ENCODE data around the gene LTB4R2.

LTB4R2 gene

GRCh38 chr14:24332268-24332993 is 22.5 kb downstream of the LTB4R2 start:
- Mint-ChIP-seq H3K4me1 (ENCODE audit: low read depth) (peaks cover 64% of the 10 kb centered on the region), H3K4me3 (peak overlapping the region; percentile 80), H3K27me3 (peaks cover 31% of the 10 kb centered on the region), H3K36me3 (ENCODE audit: low read depth) (peaks cover 6% of the 10 kb centered on the region), H3K9me3 (no peaks in the 10 kb centered on the region), H3K27ac (peak overlapping the region; percentile 12)

DNA sequence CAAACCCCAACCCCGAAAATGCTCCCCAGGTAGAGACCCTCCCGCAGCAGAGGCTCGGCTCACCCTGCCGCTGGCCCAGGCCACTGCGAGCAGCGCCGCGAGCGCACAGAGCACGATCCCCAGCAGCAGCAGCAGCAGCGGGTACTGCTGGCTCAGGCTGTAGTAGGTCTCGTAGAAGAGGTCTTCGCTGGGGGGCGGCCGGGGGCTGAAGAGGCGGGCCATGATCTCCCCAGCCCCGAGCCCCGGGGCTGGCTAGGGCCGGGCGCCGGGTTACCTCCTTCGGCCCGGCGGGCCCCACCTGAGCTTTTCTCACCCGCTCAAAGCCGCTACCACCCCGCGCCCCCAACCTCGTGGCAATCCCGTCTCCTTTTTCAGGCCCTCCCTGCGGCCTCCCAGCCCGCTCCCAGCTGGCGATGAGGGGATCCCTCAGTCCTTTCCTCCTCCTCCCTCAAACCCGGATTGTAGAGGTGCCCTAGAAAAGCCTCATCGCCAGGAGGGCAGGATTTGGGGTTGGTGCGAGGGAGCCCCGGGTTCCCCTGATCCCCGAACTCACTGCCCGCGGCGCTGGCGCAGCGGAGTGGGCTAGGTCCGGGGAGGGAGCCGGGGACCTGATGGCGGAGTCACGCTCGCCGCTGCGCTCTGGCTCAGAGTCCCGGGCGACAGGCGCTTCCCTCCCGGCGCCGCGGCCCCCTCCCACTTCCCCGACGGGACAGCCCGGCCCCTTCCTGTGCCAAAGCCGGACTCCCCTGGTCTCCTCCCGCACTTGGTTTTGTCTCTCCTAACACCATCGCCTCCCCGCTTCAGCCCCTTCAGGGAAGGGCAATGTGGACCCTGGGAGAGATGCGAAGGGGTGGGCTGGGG is 24.7 kb downstream of the LTB4R2 start, which contains the start of gene ADCY4:
Gene ADCY4, minus strand, starts transcription at position 641 of the 861 bp plus-strand sequence. Its CDS starts 419 bp downstream, at position 222.
- Mint-ChIP-seq H3K27me3 (peaks cover 31% of the 10 kb centered on the region), H3K36me3 (ENCODE audit: low read depth) (peaks cover 6% of the 10 kb centered on the region), H3K27ac (no peak within 1 kb of the TSS), H3K9me3 (no peaks in the 10 kb centered on the region), H3K4me3 (peak within 1 kb of the TSS; percentile 63), H3K4me1 (ENCODE audit: low read depth) (peaks cover 65% of the 10 kb centered on the region)

GRCh38 chr14:24335461-24336171 is 25.7 kb downstream of the LTB4R2 start:
- peaks cover 6% of the 10 kb centered on the region for H3K36me3 Mint-ChIP-seq (ENCODE audit: low read depth)
- H3K27me3 Mint-ChIP-seq = peaks cover 27% of the 10 kb centered on the region
- H3K4me3 Mint-ChIP-seq = peak overlapping the region; percentile 51
- H3K9me3 Mint-ChIP-seq = no peaks in the 10 kb centered on the region
- peaks cover 61% of the 10 kb centered on the region for H3K4me1 Mint-ChIP-seq (ENCODE audit: low read depth)
- no peak overlapping the region for H3K27ac Mint-ChIP-seq

DNA sequence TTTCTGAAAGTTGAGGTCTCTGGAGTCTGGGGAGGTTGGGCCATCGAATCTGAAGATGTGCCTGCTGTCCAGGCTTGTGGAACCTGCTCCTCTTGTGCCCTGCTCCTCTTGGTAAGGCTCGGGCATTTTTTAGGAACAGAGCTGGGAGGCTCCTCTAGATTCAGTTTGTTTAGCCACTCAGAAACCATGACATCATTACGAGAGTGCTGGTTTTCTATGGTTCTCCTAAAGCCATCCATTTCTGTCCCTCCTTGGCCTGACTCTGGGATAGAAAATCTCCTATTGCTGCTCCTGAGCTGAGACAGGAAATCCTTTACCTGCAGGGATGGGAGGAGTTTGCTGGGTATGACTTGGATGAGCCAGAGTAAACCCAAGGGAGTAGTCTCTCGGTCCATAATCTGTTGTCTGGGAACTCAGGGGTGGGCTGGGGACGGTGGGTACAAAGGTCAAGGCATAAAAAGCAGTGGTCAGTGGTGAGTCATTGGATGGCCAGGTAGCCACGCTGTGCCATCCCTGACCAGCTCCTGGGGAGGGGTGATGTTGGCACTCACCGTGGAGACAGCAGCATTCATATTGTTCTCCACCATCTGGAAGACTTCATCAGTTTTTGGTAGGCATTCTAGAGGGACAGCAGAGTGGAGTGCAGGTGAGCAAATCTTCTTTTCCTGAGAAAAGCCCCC is 27.3 kb downstream of the LTB4R2 start:
- Mint-ChIP-seq H3K4me3 (no peak overlapping the region), H3K9me3 (no peaks in the 10 kb centered on the region), H3K27ac (no peak overlapping the region), H3K36me3 (ENCODE audit: low read depth) (peaks cover 6% of the 10 kb centered on the region), H3K27me3 (peaks cover 28% of the 10 kb centered on the region), H3K4me1 (ENCODE audit: low read depth) (peaks cover 51% of the 10 kb centered on the region)

GRCh38 chr14:24337824-24338175 is 27.9 kb downstream of the LTB4R2 start:
- Mint-ChIP-seq H3K36me3 (ENCODE audit: low read depth) (peaks cover 6% of the 10 kb centered on the region), H3K27ac (no peak overlapping the region), H3K27me3 (peaks cover 27% of the 10 kb centered on the region), H3K4me1 (ENCODE audit: low read depth) (peaks cover 46% of the 10 kb centered on the region), H3K4me3 (no peak overlapping the region), H3K9me3 (no peaks in the 10 kb centered on the region)

DNA sequence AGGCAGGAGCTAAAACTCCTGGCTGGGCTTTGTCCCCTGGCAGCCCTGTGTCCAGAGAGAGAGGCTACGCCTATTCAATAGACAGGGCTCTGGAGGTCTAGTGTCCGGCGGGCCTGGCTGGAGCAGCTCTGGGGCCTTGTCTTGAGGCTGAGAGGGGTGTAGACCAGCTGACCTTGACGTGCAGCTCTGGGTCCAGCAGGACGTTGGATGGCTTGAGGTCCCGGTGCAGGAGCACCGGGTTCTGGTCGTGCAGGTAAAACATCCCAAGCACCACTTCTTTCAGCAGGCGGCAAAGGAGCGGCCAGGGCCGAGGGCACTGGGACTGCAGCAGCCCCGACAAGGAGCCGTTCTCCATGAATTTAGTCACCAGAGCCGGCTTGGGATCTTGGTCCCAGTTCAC is 28.9 kb downstream of the LTB4R2 start:
- Mint-ChIP-seq H3K4me3 (peak overlapping the region; percentile 87), H3K27me3 (peaks cover 24% of the 10 kb centered on the region), H3K27ac (no peak overlapping the region), H3K36me3 (ENCODE audit: low read depth) (peaks cover 6% of the 10 kb centered on the region), H3K9me3 (no peaks in the 10 kb centered on the region), H3K4me1 (ENCODE audit: low read depth) (peaks cover 35% of the 10 kb centered on the region)

- peaks cover 20% of the 10 kb centered on the region for H3K27me3 Mint-ChIP-seq
- peaks cover 6% of the 10 kb centered on the region for H3K36me3 Mint-ChIP-seq (ENCODE audit: low read depth)
Measured at GRCh38 chr14:24339284-24340151, 29.6 kb downstream of the LTB4R2 start, which contains the start of gene RIPK3. TSS of gene RIPK3 (minus strand) at chr14:24339991. CDS start at chr14:24339826, 165 bp downstream.

GRCh38 chr14:24340606-24341005 is 30.7 kb downstream of the LTB4R2 start:
- no peaks in the 10 kb centered on the region for H3K9me3 Mint-ChIP-seq
- H3K27me3 Mint-ChIP-seq = peaks cover 22% of the 10 kb centered on the region
- H3K36me3 Mint-ChIP-seq (ENCODE audit: low read depth) = peaks cover 6% of the 10 kb centered on the region
- H3K4me3 Mint-ChIP-seq = no peak overlapping the region
- no peak overlapping the region for H3K27ac Mint-ChIP-seq
- H3K4me1 Mint-ChIP-seq (ENCODE audit: low read depth) = peaks cover 21% of the 10 kb centered on the region

More at GRCh38 chr14:24339284-24340151, 29.6 kb downstream of the LTB4R2 start, which contains the start of gene RIPK3:
- peak within 1 kb of the TSS; percentile 55 for H3K27ac Mint-ChIP-seq
- H3K4me3 Mint-ChIP-seq = peak within 1 kb of the TSS; percentile 87
- H3K9me3 Mint-ChIP-seq = no peaks in the 10 kb centered on the region
- H3K4me1 Mint-ChIP-seq (ENCODE audit: low read depth) = peaks cover 30% of the 10 kb centered on the region

DNA sequence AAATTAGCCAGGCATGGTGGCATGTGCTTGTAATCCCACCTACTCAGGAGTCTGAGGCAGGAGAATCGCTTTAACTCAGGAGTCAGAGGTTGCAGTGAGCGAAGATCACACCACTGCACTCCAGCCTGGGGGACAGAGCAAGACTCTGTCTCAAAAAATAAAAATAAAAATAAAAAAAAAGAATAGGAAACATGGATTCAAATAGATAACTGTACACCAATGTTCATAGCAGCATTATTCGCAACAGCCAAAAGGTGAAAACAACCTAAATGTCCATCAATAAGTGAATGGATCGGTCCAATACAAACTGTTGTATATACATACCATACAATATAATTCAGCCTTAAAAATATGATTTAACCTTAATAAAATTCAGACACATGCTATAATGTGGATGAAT is 32.9 kb downstream of the LTB4R2 start:
- H3K9me3 Mint-ChIP-seq = no peaks in the 10 kb centered on the region
- H3K4me3 Mint-ChIP-seq = no peak overlapping the region
- H3K4me1 Mint-ChIP-seq (ENCODE audit: low read depth) = peaks cover 21% of the 10 kb centered on the region
- no peaks in the 10 kb centered on the region for H3K36me3 Mint-ChIP-seq (ENCODE audit: low read depth)
- H3K27ac Mint-ChIP-seq = no peak overlapping the region
- H3K27me3 Mint-ChIP-seq = peaks cover 25% of the 10 kb centered on the region

- Mint-ChIP-seq H3K27ac (no peak overlapping the region), H3K27me3 (peaks cover 29% of the 10 kb centered on the region), H3K36me3 (ENCODE audit: low read depth) (no peaks in the 10 kb centered on the region), H3K4me1 (ENCODE audit: low read depth) (peaks cover 12% of the 10 kb centered on the region), H3K4me3 (no peak overlapping the region), H3K9me3 (no peaks in the 10 kb centered on the region)
Measured at GRCh38 chr14:24343795-24344660, 34.1 kb downstream of the LTB4R2 start.

DNA sequence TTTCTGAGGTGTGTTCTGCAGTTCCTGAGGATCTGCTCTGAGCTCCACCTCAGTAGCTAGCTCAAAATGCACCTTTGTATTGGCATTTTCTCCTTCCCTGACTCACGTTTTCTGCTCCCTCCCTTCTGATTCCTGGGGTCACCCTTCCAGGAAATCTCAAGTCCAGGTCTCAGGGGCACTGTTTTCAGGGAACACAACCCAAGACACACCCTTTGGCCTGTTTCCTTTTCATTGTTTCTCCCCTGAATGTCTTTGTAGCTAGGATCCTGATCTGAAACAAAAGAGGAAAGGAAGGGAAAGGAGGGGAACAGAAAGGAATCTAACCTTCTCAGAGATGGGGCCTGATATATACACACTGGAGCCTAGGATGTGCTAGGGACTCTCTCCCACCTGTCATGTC is 37.2 kb downstream of the LTB4R2 start:
- Mint-ChIP-seq H3K4me3 (no peak overlapping the region), H3K9me3 (no peaks in the 10 kb centered on the region), H3K4me1 (ENCODE audit: low read depth) (no peaks in the 10 kb centered on the region), H3K27ac (no peak overlapping the region), H3K27me3 (peaks cover 51% of the 10 kb centered on the region), H3K36me3 (ENCODE audit: low read depth) (no peaks in the 10 kb centered on the region)

- Mint-ChIP-seq H3K27me3 (peaks cover 52% of the 10 kb centered on the region), H3K4me1 (ENCODE audit: low read depth) (no peaks in the 10 kb centered on the region)
Measured at GRCh38 chr14:24348186-24348585, 38.2 kb downstream of the LTB4R2 start.

GRCh38 chr14:24349742-24350141 is 39.8 kb downstream of the LTB4R2 start:
- Mint-ChIP-seq H3K27ac (no peak overlapping the region), H3K36me3 (ENCODE audit: low read depth) (no peaks in the 10 kb centered on the region), H3K27me3 (peaks cover 57% of the 10 kb centered on the region)

More at GRCh38 chr14:24348186-24348585, 38.2 kb downstream of the LTB4R2 start:
- no peaks in the 10 kb centered on the region for H3K9me3 Mint-ChIP-seq
- no peaks in the 10 kb centered on the region for H3K36me3 Mint-ChIP-seq (ENCODE audit: low read depth)
- no peak overlapping the region for H3K4me3 Mint-ChIP-seq
- no peak overlapping the region for H3K27ac Mint-ChIP-seq

More at GRCh38 chr14:24349742-24350141, 39.8 kb downstream of the LTB4R2 start:
- peaks cover 8% of the 10 kb centered on the region for H3K4me1 Mint-ChIP-seq (ENCODE audit: low read depth)
- no peak overlapping the region for H3K4me3 Mint-ChIP-seq
- H3K9me3 Mint-ChIP-seq = no peaks in the 10 kb centered on the region
